GM19043 (cell line): ENCODE results near the gene CFAP20DC.
"Not testable (repeated sequence)": the region's sequence is repeated elsewhere in the genome, so short reads cannot be mapped to it uniquely, and the experiment has no call there.

Experiments
- ATAC-seq: cut with Tn5 transposase; IDR thresholded peaks from one replicate; pipeline ENCODE4 v1.9.1; 2021; ENCODE audit warnings: low read depth; ENCODE audit not compliant: unreplicated experiment

Gene CFAP20DC

DNA sequence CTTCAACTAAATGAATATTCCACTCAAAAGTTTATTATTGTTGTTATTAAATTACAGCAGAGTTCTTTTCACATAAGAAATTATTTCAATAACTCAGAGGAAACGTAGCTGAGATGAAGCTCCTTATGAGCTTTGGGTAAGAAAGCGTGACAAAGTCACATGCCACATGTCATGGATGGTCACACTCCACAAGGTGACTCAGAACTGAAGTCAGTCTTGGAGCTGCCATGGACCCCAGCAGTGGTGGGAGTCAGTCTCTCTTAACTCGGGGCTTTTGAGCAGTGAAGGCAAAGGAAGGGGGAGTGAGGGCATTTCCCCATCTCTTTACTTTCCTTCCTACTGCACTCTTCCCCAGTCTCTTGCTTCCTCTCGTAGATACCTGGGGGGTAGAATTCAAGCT is 295.8 kb downstream of the CFAP20DC start:
- peak; percentile 74 for ATAC-seq

DNA sequence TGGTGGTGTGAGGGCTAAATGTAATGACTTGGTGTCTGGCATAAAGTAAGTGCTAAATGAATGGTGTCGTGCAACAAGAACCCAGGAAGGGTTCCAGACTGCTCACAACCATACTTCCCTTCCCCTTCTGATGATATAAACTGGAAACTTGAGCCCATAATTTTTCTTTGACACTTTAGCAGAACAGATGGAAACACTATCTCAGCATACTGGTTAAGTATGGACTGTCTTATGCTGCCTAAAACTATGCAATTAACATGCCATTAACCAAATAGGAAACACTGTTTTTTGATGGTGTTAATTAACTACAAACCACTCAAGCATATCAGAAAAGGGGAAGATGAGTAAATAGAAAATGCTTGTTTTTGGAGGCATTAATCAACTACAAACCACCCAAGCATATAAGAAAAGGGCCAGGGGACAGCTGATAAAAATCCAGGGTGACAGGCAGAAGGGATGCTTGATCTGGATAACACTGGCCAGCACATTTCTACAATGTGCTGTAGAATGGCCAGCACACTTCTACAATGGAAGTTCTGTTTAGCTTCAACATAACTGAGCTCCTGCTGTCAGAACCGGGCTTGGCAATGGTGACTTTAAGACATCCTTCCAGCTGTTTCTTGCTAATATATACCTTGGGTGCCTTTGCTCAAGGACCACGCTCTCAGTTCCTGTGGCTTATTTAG is 297.8 kb downstream of the CFAP20DC start:
- ATAC-seq = no peak

DNA sequence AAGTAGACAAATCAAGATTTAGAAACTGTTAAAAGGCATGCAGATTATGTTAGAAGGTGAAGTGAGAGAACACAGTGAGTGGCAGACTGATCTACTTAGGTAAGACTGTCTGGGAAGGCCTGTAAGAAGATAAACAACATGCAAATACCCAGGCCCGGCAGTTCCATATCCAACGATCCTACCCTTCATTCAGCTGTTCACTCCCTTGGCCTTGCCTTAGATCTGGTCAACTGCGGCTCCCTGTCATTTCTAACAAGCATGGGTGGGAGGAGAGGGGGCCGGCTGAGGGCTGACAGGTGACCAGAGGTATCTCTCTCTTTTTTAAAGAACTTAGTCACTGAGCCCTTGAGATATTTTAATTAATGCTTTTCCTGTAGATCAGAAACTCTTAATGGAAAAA is 298.6 kb downstream of the CFAP20DC start:
- no peak for ATAC-seq

DNA sequence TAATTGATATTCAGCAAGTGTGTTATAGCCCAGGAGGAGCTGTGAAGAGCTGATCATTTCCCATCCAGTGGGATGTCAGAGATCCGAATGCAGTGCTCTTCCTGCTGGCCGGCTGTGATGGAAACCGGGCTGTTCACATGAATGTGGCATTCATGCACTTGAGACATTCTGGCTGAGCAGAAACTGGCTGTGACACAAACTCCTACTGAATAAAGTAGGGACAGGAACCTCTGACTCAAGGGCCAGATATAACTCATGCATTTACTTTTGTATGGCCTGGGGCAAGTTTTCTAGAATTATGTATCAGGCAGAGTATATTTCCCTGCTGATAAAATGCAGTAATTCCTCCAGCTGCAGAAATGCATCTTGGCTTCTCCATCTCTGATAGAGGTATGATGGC is 299.9 kb downstream of the CFAP20DC start:
- ATAC-seq = no peak

DNA sequence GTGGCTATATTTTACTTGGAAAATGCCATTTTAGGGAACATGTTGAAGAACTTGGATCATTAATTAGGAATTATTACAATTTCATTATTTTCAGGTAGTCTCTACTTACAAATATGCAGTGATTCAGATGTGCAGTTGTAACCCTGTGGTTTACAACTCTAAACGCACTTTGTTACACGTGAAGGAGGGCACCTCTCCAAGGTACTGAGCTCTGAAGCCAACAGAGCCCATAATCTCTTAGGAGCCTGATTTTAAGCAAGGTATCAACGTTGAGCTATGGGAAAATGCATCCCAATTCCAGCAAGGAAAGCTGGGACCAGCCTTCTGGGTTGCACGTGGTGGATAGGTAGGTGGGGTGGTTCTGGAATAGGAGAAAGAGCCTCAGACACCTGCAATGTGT is 301.8 kb downstream of the CFAP20DC start:
- ATAC-seq = no peak

DNA sequence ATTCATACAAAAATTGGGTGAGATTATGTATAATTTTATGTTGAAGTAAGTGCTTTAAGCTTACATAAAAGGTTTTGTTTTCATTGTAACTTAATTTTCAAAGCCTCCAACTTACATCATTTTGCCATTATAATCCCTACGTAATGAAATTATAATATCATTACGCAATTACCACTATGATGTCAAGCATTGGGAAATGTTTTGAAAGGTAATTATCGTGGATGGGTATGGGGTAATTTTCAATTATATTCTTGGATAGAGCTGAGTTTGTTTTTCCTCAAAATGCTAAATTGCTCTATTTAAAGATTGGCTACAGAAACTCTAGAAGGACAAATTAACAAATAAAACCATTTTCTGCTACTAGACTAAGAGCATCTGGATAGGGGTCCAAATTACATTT is 303.1 kb downstream of the CFAP20DC start:
- ATAC-seq = no peak

DNA sequence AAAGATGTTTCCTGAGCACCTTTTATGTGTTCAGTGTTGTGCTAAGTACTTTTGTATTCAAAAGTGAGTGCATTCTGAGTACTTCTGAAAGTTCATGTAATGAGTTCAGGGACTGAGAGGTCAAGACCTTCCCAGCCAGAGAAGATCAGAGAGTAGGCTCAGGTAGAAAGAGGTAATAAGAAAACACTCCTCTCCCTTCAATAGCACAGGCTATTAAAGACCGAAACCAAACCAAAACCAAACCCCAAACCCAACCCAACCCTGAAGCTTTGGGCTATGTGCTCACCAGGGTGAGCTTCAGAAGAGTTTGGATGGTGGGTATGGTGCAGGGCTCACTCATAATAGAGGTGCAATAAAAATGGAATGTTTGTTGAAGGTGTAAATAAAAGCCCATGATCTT is 306.5 kb downstream of the CFAP20DC start:
- no peak for ATAC-seq

DNA sequence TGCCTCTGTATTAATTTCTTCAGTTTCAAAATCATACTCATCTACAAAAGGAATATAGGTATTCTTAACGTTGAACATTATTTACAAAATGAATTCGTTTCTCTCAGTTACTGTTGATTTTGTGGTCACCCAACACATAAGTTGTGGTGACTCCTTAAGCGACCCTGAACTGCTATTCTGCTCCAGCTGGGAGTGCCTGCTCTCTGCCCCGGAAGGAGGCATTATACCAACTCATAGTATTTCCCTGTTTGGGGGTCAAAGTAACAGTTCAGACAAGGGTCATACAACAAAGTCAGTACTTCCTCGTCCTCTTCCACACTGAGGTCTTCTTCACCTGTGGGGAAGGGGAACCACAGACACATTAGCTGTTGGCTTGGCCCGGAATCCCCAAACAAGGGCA is 307.6 kb downstream of the CFAP20DC start:
- ATAC-seq = no peak

DNA sequence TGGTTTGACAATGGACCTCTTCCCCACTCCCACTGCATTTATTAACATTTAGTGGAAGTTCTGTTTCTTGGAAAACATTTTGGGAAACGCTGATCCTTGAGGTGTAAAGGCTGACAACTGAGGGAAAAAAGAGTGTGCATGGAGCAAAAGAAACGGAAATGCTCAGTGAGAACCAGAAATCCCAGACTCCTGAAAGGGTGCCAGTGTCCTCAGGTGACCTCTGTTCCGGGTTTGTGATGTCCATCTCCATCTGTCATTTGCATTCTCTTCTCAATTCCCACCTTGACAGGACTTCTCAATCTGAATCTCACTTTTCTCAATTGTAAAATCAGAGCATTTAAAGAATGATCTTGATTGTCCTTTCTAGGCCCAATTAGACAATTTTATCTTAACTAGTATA is 312.2 kb downstream of the CFAP20DC start:
- ATAC-seq = no peak

DNA sequence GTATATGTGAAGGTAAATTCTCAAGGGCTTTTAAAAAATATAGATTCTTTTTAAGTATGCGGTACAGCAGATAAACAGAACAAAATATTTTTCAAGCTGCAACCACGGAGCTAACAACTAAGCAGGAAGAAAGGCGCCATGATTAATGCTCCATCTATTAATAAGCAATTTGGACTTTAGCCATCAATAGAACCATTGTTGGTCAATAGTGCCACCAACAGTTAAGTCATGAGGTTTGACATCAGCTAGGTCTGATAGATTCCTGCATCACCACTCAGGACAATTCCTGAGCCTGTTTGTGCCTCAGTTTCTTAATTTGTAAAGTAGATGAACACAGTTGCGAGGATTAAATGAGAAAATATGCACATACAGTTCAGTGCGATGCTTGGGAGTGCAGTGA is 318.2 kb downstream of the CFAP20DC start:
- no peak for ATAC-seq

DNA sequence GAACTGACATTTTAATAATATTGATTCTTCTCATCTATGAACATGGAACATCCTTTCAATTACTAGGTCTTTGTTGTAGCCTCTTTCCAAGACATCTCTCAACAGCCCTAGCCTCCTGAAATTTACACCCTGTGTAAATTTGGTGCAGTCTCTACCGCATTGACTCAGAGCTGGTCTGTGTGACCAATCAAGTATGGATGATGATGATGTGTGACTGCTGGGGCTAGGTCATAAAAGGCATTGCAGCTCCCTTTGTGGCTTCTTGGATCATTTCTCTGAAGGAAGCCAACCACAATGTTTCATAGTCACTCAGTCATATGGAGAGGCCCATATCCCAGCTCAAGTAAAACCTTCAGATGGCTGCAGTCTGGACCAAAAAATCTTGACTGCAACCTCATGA is 321.1 kb downstream of the CFAP20DC start:
- ATAC-seq = no peak

DNA sequence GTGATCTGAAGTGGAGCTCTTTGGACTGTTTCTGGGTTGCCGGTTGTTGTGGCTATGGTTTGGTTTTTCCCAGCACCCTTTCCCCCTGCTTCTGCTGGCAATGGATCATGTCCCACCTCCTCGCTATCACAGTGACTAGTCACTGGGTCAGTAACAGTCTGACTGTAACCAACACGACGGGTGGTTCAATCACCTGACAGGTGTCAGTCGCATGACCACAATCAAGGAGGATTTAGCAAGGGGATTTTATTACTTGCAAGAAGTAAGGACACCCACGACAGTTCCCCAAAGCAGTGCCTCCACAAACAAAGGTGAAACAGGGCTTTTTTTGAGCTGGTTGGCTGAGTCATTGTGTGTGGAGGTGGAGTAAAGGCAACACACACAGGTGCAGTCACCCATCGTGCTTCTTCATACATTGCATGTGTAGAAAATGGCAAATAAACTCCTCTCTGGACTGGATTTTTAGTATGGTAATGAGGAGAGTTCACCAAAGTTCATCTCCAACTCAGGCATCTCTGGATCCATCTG is 324.4 kb downstream of the CFAP20DC start:
- ATAC-seq = no peak

DNA sequence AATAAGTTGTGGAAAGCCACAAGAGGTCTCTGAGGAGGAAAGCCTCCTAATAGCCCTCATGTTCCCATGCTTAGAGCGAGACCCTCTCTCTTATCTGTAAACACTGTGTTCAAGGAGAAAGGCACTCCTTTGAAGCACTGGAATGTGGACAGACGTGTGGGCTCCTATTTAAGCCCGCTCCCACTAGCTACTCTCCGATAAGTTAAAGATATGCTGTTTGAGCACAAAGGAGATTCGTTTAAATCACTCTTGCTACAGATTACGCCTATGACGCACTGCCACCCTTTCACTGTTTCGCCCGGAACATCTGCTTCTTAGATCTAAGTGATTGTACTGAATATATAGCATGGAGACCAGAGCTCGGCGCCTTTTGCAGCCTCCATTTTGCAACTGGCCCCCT is 325.5 kb downstream of the CFAP20DC start:
- no peak for ATAC-seq

DNA sequence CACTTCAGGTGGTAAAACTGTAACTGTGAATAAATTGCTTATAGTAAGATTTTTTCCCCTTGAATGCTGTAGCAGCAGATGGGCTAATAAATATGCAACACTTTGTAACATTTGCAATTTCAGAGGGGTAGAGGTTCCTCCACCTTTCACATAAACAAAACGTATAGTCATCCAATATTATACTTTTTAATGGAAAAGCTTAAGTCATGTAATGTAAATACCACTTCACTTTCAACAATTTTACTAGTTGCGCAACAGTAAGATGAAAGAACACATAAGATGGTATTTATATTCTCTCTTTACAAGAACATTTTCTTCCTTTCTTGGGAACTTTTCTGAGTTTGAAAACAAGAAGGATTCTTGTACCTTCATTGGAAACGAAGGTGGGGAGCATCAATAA is 326.7 kb downstream of the CFAP20DC start:
- ATAC-seq = no peak

DNA sequence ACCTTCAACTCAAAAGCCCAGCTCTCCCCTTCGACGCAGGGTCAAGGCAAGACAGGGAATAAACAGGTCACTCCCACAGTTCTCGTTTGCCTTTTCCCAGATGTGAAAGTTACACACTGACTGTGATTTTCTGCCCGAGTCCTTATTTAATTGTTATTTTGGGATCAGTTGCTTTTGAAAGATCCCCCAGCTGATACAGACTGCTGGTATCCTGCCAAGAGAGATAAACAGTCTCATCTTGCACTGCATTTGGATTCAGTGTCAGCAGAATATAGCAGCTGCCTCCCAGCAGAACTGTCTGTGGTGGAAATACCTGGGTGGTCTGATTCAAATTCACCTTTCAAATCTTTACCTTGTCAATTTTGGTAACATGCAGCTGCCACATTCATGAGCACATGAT is 327.3 kb downstream of the CFAP20DC start:
- no peak for ATAC-seq

DNA sequence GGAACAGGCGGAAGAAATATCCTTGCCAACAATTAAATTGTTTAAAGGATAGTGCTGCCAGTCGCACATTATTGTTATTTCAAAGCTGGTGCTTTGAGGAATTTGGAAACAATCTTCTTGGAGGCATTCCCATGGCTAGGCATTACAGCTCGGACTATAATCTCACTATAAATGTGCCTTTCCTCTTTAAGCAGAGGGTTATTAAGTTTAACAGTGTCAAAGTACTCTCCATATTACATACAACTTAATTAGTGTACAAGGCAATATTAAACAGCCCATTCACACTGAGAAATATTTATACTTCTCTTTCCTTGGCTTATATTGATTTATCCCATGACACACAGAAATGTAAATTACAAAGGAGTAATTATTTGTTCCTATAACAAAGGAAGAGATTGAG is 329.3 kb downstream of the CFAP20DC start:
- ATAC-seq = no peak

DNA sequence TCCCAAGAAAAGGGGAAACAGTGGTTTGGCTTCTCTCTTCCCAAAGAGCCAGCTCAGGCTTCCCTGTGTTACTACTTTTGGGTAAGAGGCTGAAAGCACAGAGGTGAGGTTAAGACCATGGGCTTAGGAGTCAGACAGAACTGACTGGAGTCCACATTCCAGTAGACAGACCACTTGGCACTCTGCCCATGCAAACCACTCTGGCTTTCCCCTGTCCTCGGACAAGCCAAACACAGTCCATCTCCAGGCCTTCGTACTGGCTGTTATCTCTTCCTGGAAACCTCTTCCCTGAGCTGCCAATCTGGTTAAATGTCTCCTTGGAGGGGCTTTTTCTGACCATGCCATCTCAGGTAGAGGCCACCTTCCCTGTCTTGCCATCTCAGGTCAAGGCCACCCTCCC is 330.1 kb downstream of the CFAP20DC start:
- no peak for ATAC-seq

DNA sequence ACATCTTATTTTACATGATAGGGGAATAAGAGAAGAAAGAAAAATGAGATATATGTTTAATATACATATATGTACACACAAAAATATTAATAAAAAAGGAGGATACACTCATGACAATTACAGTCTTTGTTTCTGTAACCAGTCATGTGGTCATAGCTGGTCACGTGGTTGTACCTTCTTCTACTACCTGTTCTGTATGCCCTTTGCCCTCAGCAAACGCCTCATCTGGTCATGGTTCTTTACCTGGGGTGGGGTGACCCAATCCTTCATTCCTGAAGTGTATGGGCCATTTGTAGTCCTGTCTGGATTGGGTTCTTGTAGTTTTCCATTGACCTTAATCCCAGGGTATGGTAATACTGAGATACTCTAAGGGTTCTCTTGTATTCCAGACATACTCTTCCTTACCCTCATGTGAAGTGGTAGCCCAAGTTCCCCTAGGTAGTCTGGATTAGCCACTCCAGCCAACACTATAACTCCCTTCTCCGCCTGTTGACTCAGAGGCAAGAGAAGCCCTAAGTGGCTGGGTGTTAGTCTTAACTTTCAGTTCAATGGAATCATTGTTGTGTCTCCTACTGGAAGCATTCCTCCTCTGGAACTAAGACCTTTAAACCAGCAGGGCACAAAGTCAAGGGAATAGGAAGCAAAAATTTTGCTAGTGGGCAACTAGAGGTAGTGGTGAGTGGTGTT is 336.0 kb downstream of the CFAP20DC start:
- ATAC-seq = no peak

DNA sequence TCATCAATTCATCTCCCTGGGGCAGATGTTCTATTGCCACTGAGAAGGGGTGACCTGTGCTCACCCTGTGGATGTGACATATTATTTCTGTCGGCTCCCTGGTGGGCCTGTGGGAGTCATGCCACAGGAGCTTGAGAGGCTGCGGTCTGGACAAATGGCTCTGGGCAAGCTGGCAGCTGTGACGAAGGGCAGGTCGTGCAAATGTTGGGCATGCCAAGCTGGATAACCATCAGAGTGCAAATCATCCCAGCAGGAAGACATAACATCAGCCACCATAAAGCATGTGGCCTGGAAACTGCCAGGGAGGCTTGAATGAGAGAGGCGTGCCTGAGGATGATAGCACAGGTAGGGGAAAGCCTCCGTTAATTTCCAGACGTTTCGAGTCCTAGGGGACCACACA is 338.0 kb downstream of the CFAP20DC start:
- ATAC-seq = no peak

DNA sequence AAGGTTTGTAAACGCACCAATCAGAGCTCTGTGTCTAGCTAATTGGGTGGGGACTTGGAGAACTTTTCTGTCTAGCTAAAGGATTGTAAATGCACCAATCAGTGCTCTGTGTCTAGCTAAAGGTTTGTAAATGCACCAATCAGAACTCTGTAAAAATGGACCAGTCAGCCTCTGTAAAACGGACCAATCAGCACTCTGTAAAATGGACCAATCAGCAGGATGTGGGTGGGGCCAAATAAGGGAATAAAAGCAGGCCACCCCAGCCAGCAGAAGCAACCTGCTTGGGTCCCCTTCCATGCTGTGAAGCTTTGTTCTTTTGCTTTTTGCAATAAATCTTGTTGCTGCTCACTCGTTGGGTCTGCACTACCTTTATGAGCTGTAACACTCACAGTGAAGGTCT is 340.8 kb downstream of the CFAP20DC start:
- not testable (repeated sequence) for ATAC-seq

DNA sequence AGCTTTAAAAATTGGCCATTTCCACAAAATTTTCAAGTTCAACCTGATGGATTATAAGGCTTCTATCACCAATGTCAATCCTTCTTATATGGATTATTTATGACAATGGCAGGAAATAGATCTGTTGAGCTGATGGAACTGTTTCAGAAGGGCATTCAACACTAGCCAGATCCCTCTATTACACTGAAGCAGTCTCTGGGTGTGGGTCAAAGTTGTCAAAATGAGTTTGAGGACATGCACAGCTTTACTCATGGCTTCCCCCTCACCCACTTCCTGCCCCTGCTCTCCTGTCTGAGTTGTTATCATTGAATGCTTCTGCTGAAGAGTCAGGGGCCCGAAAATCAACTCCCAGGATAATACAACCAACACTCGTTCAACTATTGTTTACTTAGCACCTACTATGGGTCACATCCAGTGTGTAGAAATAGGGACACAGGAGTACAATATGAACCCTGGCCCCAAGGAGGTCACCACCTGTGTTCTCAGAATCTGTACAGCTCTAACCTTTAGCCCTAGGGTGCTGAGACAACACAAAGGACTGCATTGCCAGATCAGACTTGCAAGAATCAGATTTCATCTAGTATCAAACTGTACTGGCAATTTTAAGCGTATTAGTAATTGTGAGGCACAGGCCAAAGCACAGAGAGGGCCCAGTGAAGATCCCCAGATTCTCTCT is 341.6 kb downstream of the CFAP20DC start:
- ATAC-seq = no peak
